Measurements from ENCODE around the gene AGO4. TPM values are rescaled to one million over a fixed set of nuclear protein-coding genes. Genes with fewer than 3 reads are reported as not detected.

AGO4 gene
- total and polyA plus RNA-seq, 2 experiments from 2014 or later: 5.2 to 12.4 TPM

DNA sequence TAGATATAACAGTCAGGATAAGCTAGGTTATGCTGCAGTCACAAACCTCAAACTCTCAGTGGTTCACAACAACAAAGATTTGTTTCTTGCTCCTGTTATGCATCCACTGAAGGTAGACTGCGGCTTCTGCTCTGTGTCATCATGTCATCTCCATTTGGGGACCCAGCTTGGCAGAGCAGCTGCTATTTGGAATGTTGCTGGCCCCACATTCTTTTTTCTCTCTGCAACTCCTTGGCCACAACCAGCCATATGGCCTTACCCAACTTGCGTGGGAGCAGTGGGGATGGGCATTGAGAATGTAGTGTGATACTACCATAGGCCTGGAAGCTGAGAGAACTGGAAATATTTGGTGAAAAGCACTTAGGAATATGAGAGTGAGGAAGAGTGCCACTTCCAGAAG, 26.4 kb downstream of the AGO4 start:
- H3K79me2 ChIP-seq: no peaks in the 10 kb centered on the region

GRCh38 chr1:35835398-35835797, 27.6 kb downstream of the AGO4 start:
- TF ChIP-seq CTCF (IDR thresholded peaks at IDR 0.05; ENCODE audit: poor library complexity): no peak
- TF ChIP-seq EZH2phosphoT487 (IDR thresholded peaks at IDR 0.05; ENCODE audit: low read depth, severe bottlenecking, unreplicated experiment): no peak
- TF ChIP-seq EZH2 (IDR thresholded peaks at IDR 0.05; ENCODE audit: borderline replicate concordance): no peak
- 65% methylated on average over 2 of the region's 2 CpGs for WGBS (ENCODE audit: low lambda C conversion rate, missing lambda C conversion rate)
- Histone ChIP-seq H2AFZ (no peak overlapping the region), H4K20me1 (ENCODE audit: insufficient read depth, poor library complexity, severe bottlenecking) (no peaks in the 10 kb centered on the region), H3K9me3 (ENCODE audit: low read depth) (no peaks in the 10 kb centered on the region), H3K27ac (no peak overlapping the region), H3K9me2 (replicated peaks; ENCODE audit: insufficient read depth) (no peaks in the 10 kb centered on the region), H3K4me1 (ENCODE audit: insufficient read depth) (no peaks in the 10 kb centered on the region), H3K27me3 (no peaks in the 10 kb centered on the region), H3K36me3 (replicated peaks; ENCODE audit: insufficient read depth, low read depth) (peaks cover 6% of the 10 kb centered on the region), H3K79me2 (no peaks in the 10 kb centered on the region), H3K4me2 (no peak overlapping the region), H3K4me3 (no peak overlapping the region)
- no peak for DNase-seq (ENCODE audit: low spot score)

More for the DNA sequence above, 26.4 kb downstream of the AGO4 start:
- Histone ChIP-seq H4K20me1 (ENCODE audit: insufficient read depth, poor library complexity, severe bottlenecking) (no peaks in the 10 kb centered on the region), H3K9me2 (replicated peaks; ENCODE audit: insufficient read depth) (no peaks in the 10 kb centered on the region), H3K4me1 (ENCODE audit: insufficient read depth) (no peaks in the 10 kb centered on the region), H3K4me3 (no peak overlapping the region), H3K27ac (no peak overlapping the region), H2AFZ (no peak overlapping the region), H3K9me3 (ENCODE audit: low read depth) (no peaks in the 10 kb centered on the region), H3K4me2 (no peak overlapping the region), H3K36me3 (replicated peaks; ENCODE audit: insufficient read depth, low read depth) (peaks cover 6% of the 10 kb centered on the region), H3K27me3 (no peaks in the 10 kb centered on the region)
- DNase-seq (ENCODE audit: low spot score): no peak
- 93% methylated on average over 2 of the region's 2 CpGs for WGBS (ENCODE audit: low lambda C conversion rate, missing lambda C conversion rate)
- TF ChIP-seq EZH2phosphoT487 (IDR thresholded peaks at IDR 0.05; ENCODE audit: low read depth, severe bottlenecking, unreplicated experiment) (no peak), CTCF (IDR thresholded peaks at IDR 0.05; ENCODE audit: poor library complexity) (no peak), EZH2 (IDR thresholded peaks at IDR 0.05; ENCODE audit: borderline replicate concordance) (no peak)

GRCh38 chr1:35836734-35837133, 28.9 kb downstream of the AGO4 start:
- H4K20me1 ChIP-seq (ENCODE audit: insufficient read depth, poor library complexity, severe bottlenecking): no peaks in the 10 kb centered on the region
- 100% methylated on average over 1 of the region's 1 CpG for WGBS (ENCODE audit: low lambda C conversion rate, missing lambda C conversion rate)
- H3K79me2 ChIP-seq: no peaks in the 10 kb centered on the region
- H2AFZ ChIP-seq: no peak overlapping the region
- H3K4me3 ChIP-seq: no peak overlapping the region
- no peak for DNase-seq (ENCODE audit: low spot score)
- TF ChIP-seq EZH2phosphoT487 (IDR thresholded peaks at IDR 0.05; ENCODE audit: low read depth, severe bottlenecking, unreplicated experiment) (no peak), CTCF (IDR thresholded peaks at IDR 0.05; ENCODE audit: poor library complexity) (no peak), EZH2 (IDR thresholded peaks at IDR 0.05; ENCODE audit: borderline replicate concordance) (no peak)
- no peaks in the 10 kb centered on the region for H3K4me1 ChIP-seq (ENCODE audit: insufficient read depth)
- no peak overlapping the region for H3K4me2 ChIP-seq
- H3K9me3 ChIP-seq (ENCODE audit: low read depth): no peaks in the 10 kb centered on the region
- H3K27ac ChIP-seq: no peak overlapping the region
- peaks cover 6% of the 10 kb centered on the region for H3K36me3 ChIP-seq (replicated peaks; ENCODE audit: insufficient read depth, low read depth)
- H3K9me2 ChIP-seq (replicated peaks; ENCODE audit: insufficient read depth): no peaks in the 10 kb centered on the region
- no peaks in the 10 kb centered on the region for H3K27me3 ChIP-seq

Data from hepatocyte (in vitro differentiated cells).